ENCODE measurements around the gene FANCC.

FANCC gene

GRCh38 chr9:95143591-95144561 is 173.6 kb downstream of the FANCC start:
- no peak for TF ChIP-seq CTCF (IDR thresholded peaks at IDR 0.05; ENCODE audit: insufficient read depth, low read depth, low read length, missing control alignments)
- no peak overlapping the region for H3K4me3 ChIP-seq (ENCODE audit: low read length)
- no peak for DNase-seq (ENCODE audit: low read depth)

GRCh38 chr9:95142728-95143127 is 174.8 kb downstream of the FANCC start:
- no peak for DNase-seq (ENCODE audit: low read depth)
- TF ChIP-seq CTCF (IDR thresholded peaks at IDR 0.05; ENCODE audit: insufficient read depth, low read depth, low read length, missing control alignments), result no peak
- H3K4me3 ChIP-seq (ENCODE audit: low read length), result no peak overlapping the region

- no peak overlapping the region for H3K4me3 ChIP-seq (ENCODE audit: low read length)
- TF ChIP-seq CTCF (IDR thresholded peaks at IDR 0.05; ENCODE audit: insufficient read depth, low read depth, low read length, missing control alignments), result no peak
- no peak for DNase-seq (ENCODE audit: low read depth)
These were observed 175.2 kb downstream of the FANCC start for GRCh38 chr9:95142315-95142714.

- no peak for DNase-seq (ENCODE audit: low read depth)
These were observed 176.7 kb downstream of the FANCC start for GRCh38 chr9:95140821-95141220.

GRCh38 chr9:95139126-95139525 is 178.4 kb downstream of the FANCC start:
- no peak overlapping the region for H3K4me3 ChIP-seq (ENCODE audit: low read length)
- DNase-seq (ENCODE audit: low read depth), result no peak
- no peak for TF ChIP-seq CTCF (IDR thresholded peaks at IDR 0.05; ENCODE audit: insufficient read depth, low read depth, low read length, missing control alignments)

More at GRCh38 chr9:95140821-95141220, 176.7 kb downstream of the FANCC start:
- no peak for TF ChIP-seq CTCF (IDR thresholded peaks at IDR 0.05; ENCODE audit: insufficient read depth, low read depth, low read length, missing control alignments)
- no peak overlapping the region for H3K4me3 ChIP-seq (ENCODE audit: low read length)

- no peak overlapping the region for H3K4me3 ChIP-seq (ENCODE audit: low read length)
- peak; percentile 51 for DNase-seq (ENCODE audit: low read depth)
- TF ChIP-seq CTCF (IDR thresholded peaks at IDR 0.05; ENCODE audit: insufficient read depth, low read depth, low read length, missing control alignments), result no peak
These were observed 179.0 kb downstream of the FANCC start for GRCh38 chr9:95138474-95138873.
